ENCODE results near the gene PICK1. TPM values are rescaled to one million over a fixed set of nuclear protein-coding genes. Genes with fewer than 3 reads are reported as not detected.

PICK1 gene
- total RNA-seq, 1 experiment from 2014 or later: 6.0 TPM

- no peak for DNase-seq (ENCODE audit: extremely low read depth, low read depth)
These were observed 27.9 kb downstream of the PICK1 start for GRCh38 chr22:38085056-38085455.

- no peak for DNase-seq (ENCODE audit: extremely low read depth, low read depth)
These were observed 28.3 kb downstream of the PICK1 start for GRCh38 chr22:38085501-38085900.

GRCh38 chr22:38086001-38086845, 29.0 kb downstream of the PICK1 start:
- DNase-seq (ENCODE audit: extremely low read depth, low read depth): no peak

GRCh38 chr22:38086942-38087341, 29.7 kb downstream of the PICK1 start:
- DNase-seq (ENCODE audit: extremely low read depth, low read depth): no peak

- DNase-seq (ENCODE audit: extremely low read depth, low read depth): no peak
These were observed 30.7 kb downstream of the PICK1 start for GRCh38 chr22:38087855-38088254.

- DNase-seq (ENCODE audit: extremely low read depth, low read depth): no peak
These were observed 31.6 kb downstream of the PICK1 start for GRCh38 chr22:38088629-38089473.

GRCh38 chr22:38089474-38089851, 32.3 kb downstream of the PICK1 start:
- DNase-seq (ENCODE audit: extremely low read depth, low read depth): no peak

GRCh38 chr22:38097058-38097457, 39.9 kb downstream of the PICK1 start:
- no peak for DNase-seq (ENCODE audit: extremely low read depth, low read depth)

GRCh38 chr22:38097557-38098409, 40.6 kb downstream of the PICK1 start:
- no peak for DNase-seq (ENCODE audit: extremely low read depth, low read depth)

- DNase-seq (ENCODE audit: extremely low read depth, low read depth): no peak
These were observed 41.4 kb downstream of the PICK1 start for GRCh38 chr22:38098410-38099249.

GRCh38 chr22:38103641-38104040, 46.4 kb downstream of the PICK1 start:
- no peak for DNase-seq (ENCODE audit: extremely low read depth, low read depth)

- no peak for DNase-seq (ENCODE audit: extremely low read depth, low read depth)
These were observed 46.9 kb downstream of the PICK1 start for GRCh38 chr22:38104084-38104483.

GRCh38 chr22:38106814-38107578, 49.8 kb downstream of the PICK1 start:
- no peak for DNase-seq (ENCODE audit: extremely low read depth, low read depth)

GRCh38 chr22:38107692-38108515, 50.7 kb downstream of the PICK1 start:
- no peak for DNase-seq (ENCODE audit: extremely low read depth, low read depth)

GRCh38 chr22:38108561-38109319, 51.5 kb downstream of the PICK1 start:
- DNase-seq (ENCODE audit: extremely low read depth, low read depth): no peak

GRCh38 chr22:38109371-38110001, 52.3 kb downstream of the PICK1 start:
- DNase-seq (ENCODE audit: extremely low read depth, low read depth): no peak
